Mesothelial cell of epicardium (in vitro differentiated cells): Measurements from ENCODE around the gene SELENOM. TPM values are rescaled to one million over a fixed set of nuclear protein-coding genes. Genes with fewer than 3 reads are reported as not detected.

ENCODE experiments used
- DNase-seq, 2 experiments: peaks; one replicate each; pipeline ENCODE4 v3.0.0; 2021; ENCODE audit warnings: low spot score in 2 of 2; ENCODE audit not compliant: unreplicated experiment in 2 of 2
- H3K27ac Mint-ChIP-seq: 2 replicates; pipeline ENCODE4 v1.8.0; 2021; ENCODE audit warnings: mixed read lengths
- H3K27me3 Mint-ChIP-seq: 2 replicates; pipeline ENCODE4 v1.8.0; 2021; ENCODE audit warnings: low read depth, mixed read lengths
- H3K36me3 Mint-ChIP-seq: 2 replicates; pipeline ENCODE4 v1.8.0; 2021; ENCODE audit warnings: mixed read lengths
- H3K4me1 Mint-ChIP-seq: 2 replicates; pipeline ENCODE4 v1.8.0; 2021; ENCODE audit warnings: mixed read lengths
- H3K4me3 Mint-ChIP-seq: 2 replicates; pipeline ENCODE4 v1.8.0; 2021; ENCODE audit warnings: mild to moderate bottlenecking, moderate library complexity, mixed read lengths
- H3K9me3 Mint-ChIP-seq: 2 replicates; pipeline ENCODE4 v1.8.0; 2021; ENCODE audit warnings: mixed read lengths
- total RNA-seq: library from RNA; stranded (reverse); gene quantifications from 3 replicates; pipeline ENCODE4 v1.2.1, GENCODE V29; 2021
- TF ChIP-seq, protein P1 (sequence below): fragments of 200-600 bp; sonication (generic); IDR thresholded peaks from one replicate; pipeline ENCODE4 v1.5.0; 2021; ENCODE audit warnings: antibody characterized with exemption; ENCODE audit not compliant: unreplicated experiment

SELENOM gene
- total RNA-seq, 1 donor from 2014 or later: 40.9 TPM

DNA sequence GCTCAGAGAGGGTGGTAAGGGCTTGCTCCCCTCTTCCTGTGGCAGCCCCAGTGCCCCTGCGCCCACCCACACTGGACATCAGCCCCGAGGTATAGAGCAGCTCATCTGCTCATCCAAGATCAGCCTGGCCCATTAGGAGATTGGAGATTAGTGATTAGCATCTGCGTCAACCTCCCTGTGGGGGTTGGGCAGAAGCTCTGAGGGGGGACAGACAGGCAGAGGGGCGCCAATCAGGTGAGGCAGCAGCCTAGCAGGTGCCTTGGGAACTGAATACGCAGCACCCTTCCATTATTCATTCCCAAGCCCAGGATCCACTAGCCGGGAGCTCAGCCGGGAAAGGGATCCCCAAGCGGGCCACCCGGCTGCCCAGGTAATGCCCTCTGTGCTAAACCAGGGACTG is 15.2 kb downstream of the SELENOM start:
- DNase-seq: no peak
- Mint-ChIP-seq H3K9me3 (no peaks in the 10 kb centered on the region), H3K27ac (no peak overlapping the region)

DNA sequence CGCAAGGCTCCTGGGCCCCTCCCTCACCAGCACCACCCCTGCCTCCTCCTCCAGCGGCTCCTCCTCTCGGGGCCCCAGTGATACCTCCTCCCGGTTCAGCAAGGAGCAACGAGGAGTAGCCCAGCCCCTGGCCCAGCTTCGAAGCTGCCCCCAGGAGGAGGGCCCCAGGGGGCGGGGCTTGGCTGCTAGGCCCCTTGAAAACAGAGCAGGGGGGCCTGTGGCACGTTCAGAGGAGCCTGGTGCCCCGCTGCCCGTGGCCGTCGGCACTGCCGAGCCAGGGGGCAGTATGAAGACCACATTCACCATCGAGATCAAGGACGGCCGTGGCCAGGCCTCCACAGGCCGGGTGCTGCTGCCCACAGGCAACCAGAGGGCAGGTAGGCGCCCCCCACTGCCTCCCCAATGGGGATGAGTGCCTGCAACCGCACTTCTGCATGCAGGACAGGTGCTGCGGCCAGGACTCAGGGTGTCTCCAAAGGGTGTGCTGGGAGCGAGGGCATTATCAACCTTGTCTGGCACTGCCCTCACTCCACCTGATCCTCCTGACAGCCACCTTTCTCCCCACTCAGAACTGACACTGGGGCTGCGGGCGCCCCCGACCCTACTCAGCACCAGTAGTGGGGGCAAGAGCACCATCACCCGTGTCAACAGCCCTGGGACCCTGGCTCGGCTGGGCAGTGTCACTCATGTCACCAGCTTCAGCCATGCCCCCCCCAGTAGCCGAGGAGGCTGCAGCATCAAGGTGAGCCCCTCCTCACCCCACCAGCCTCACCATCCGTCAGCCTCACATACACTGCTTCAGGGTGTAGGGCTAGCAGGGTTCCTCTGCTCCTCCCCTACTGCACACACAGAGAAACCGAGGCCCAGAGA is 16.0 kb downstream of the SELENOM start:
- TF ChIP-seq, protein P1, sequence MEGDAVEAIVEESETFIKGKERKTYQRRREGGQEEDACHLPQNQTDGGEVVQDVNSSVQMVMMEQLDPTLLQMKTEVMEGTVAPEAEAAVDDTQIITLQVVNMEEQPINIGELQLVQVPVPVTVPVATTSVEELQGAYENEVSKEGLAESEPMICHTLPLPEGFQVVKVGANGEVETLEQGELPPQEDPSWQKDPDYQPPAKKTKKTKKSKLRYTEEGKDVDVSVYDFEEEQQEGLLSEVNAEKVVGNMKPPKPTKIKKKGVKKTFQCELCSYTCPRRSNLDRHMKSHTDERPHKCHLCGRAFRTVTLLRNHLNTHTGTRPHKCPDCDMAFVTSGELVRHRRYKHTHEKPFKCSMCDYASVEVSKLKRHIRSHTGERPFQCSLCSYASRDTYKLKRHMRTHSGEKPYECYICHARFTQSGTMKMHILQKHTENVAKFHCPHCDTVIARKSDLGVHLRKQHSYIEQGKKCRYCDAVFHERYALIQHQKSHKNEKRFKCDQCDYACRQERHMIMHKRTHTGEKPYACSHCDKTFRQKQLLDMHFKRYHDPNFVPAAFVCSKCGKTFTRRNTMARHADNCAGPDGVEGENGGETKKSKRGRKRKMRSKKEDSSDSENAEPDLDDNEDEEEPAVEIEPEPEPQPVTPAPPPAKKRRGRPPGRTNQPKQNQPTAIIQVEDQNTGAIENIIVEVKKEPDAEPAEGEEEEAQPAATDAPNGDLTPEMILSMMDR: no peak
- H3K36me3 Mint-ChIP-seq: peaks cover 19% of the 10 kb centered on the region
- no peaks in the 10 kb centered on the region for H3K27me3 Mint-ChIP-seq
- H3K4me3 Mint-ChIP-seq: no peak overlapping the region
- H3K27ac Mint-ChIP-seq: no peak overlapping the region
- H3K9me3 Mint-ChIP-seq: no peaks in the 10 kb centered on the region
- no peak for DNase-seq
- H3K4me1 Mint-ChIP-seq: no peaks in the 10 kb centered on the region

More for the DNA sequence above, 15.2 kb downstream of the SELENOM start:
- no peak overlapping the region for H3K4me3 Mint-ChIP-seq
- TF ChIP-seq, protein P1: no peak
- H3K4me1 Mint-ChIP-seq: no peaks in the 10 kb centered on the region
- no peaks in the 10 kb centered on the region for H3K27me3 Mint-ChIP-seq
- peaks cover 25% of the 10 kb centered on the region for H3K36me3 Mint-ChIP-seq

DNA sequence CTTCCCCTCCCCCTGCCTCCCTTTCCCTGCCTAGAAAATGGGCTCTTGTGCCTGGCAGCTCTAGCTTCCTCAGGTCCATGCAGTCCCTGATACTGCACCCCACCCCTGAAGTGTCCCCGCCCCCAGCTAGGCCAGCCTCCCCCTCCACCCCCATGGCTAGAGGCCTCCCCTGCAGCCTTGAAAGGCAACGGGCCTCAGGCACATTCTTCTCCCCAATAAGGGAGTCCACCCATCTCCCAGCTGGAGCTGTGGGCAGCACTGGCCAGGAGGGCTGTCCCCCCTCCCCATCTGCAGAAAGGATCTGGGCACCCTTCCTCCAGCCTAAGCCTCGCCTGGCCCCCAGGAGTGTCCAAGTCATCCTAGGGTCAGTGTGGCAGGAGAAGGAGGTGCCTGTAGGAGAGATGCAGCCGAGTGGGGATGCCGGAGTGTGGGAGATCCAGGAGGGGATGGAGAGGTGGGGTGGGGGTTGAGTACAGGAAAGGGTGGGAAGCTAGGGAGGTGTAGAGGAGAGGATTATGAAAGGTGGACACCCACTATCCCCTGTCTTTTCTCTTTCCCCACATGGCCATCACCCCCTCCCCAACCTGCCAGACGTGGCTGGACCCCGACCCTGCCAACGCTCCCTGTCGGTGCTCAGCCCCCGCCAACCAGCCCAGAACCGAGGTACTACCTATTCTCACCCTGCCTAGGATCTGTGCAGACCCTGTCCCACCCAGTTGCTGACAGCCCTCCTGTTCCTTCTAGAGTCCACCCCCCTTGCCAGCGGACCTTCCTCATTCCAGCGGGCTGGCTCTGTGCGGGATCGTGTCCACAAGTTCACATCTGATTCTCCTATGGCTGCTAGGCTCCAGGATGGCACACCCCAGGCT is 16.9 kb downstream of the SELENOM start:
- Mint-ChIP-seq H3K4me1 (no peaks in the 10 kb centered on the region), H3K4me3 (no peak overlapping the region), H3K27ac (no peak overlapping the region), H3K27me3 (no peaks in the 10 kb centered on the region), H3K36me3 (peaks cover 11% of the 10 kb centered on the region), H3K9me3 (no peaks in the 10 kb centered on the region)
- no peak for DNase-seq
- TF ChIP-seq, protein P1: no peak

DNA sequence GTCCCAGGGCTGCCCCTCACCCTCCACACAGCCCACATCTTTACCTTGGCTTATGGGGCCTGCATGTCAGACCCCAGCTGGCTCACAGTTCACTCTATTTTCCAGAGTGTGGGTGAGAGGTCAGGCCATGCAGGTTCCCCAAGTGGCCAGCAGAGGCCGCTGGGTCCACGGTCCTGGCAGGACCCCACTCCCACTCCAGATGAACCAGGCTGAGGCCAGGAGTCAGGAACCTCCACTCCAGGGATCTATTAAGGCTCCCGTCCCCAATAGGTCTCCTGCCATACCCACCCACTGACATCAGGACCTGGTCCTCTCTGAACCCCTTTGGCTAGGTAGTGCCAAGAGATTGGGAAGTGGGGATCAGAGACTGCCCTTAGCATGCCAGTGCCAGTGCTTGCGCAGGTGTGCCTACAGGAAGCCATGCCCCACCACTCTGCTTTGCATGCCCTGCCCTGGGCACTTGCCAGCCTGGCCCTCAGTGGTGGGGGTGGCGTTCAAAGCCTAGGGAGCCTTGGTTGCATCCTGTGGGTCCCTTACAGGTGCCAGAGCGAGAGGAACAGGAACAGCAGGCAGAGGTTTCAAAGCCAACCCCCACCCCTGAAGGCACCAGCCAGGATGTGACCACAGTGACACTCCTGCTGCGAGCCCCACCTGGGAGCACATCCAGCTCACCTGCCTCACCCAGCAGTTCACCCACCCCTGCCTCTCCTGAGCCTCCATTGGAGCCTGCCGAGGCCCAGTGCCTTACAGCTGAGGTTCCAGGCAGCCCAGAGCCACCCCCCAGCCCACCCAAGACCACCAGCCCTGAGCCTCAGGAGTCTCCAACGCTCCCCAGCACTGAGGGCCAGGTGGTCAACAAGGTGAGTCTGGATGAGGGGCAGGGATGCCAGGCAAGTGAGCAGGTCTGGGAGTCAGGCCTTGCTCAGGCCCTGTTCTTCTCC is 17.9 kb downstream of the SELENOM start:
- Mint-ChIP-seq H3K4me1 (peaks cover 2% of the 10 kb centered on the region), H3K36me3 (peaks cover 2% of the 10 kb centered on the region), H3K9me3 (no peaks in the 10 kb centered on the region), H3K27ac (no peak overlapping the region), H3K27me3 (no peaks in the 10 kb centered on the region), H3K4me3 (no peak overlapping the region)
- TF ChIP-seq, protein P1: peak; percentile 47
- no peak for DNase-seq
